Esophagus (tissue), 2 donors: ENCODE measurements around the gene SLC23A3. TPM values are rescaled to one million over a fixed set of nuclear protein-coding genes. Genes with fewer than 3 reads are reported as not detected.

Experiments used
- H3K27ac ChIP-seq, 2 donors: one replicate each; pipeline ENCODE4 v1.5.1; 2013; ENCODE audit warnings: low read depth in 2 of 2, mild to moderate bottlenecking in 2 of 2, inconsistent platforms in 1 of 2, low read length in 1 of 2, moderate library complexity in 1 of 2
- H3K27me3 ChIP-seq, 2 donors: one replicate each; pipeline ENCODE4 v1.6.1; 2013; ENCODE audit warnings: low read length in 2 of 2, control low read depth in 1 of 2, mild to moderate bottlenecking in 1 of 2; ENCODE audit not compliant: insufficient read depth in 2 of 2, control insufficient read depth in 1 of 2
- H3K36me3 ChIP-seq, 2 donors: one replicate each; pipeline ENCODE4 v1.6.1; 2013; ENCODE audit warnings: low read length in 1 of 2; ENCODE audit not compliant: control insufficient read depth in 2 of 2, insufficient read depth in 2 of 2
- H3K4me1 ChIP-seq, 2 donors: one replicate each; pipeline ENCODE4 v1.6.1; 2013; ENCODE audit warnings: low read length in 1 of 2; ENCODE audit not compliant: control insufficient read depth in 2 of 2, insufficient read depth in 2 of 2
- H3K4me3 ChIP-seq, 2 donors: one replicate each; pipeline ENCODE4 v1.5.1; 2013; ENCODE audit warnings: low read length in 2 of 2, mild to moderate bottlenecking in 2 of 2, low read depth in 1 of 2, moderate library complexity in 1 of 2
- H3K9me3 ChIP-seq, 2 donors: one replicate each; pipeline ENCODE4 v1.6.1; 2013; ENCODE audit warnings: mild to moderate bottlenecking in 2 of 2, low read depth in 1 of 2, low read length in 1 of 2, moderate library complexity in 1 of 2; ENCODE audit not compliant: control insufficient read depth in 2 of 2, insufficient read depth in 1 of 2
- WGBS, 2 donors: extraction: QIAGEN DNeasy Blood & Tissue Kit; methylation state at CpG; one replicate each; pipeline ENCODE4 v1.1.7; 2013; 5-methylcytosine and 5-hydroxymethylcytosine counted together
- polyA plus RNA-seq, 2 donors: library from polyadenylated mRNA; stranded (reverse); fragments of 200-250 nt; gene quantifications; one replicate each; pipeline ENCODE4 v1.2.3, GENCODE V29; 2013
- donor health status: healthy with polysubstance abuse.
- donor health status: Bipolar disorder and iron deficiency.

SLC23A3 gene
- polyA plus RNA-seq, 2 donors = 1.2 to 3.4 TPM

GRCh38 chr2:219118504-219118903 is 51.3 kb downstream of the SLC23A3 start:
- no peak overlapping the region for H3K27ac ChIP-seq
- H3K4me3 ChIP-seq = no peak overlapping the region
- H3K27me3 ChIP-seq = no peaks in the 10 kb centered on the region
- 76 to 82% methylated on average over 12 of the region's 12 CpGs for WGBS, 2 donors
- peaks cover 0 to 2% of the 10 kb centered on the region in 2 donors for H3K36me3 ChIP-seq
- H3K9me3 ChIP-seq = no peaks in the 10 kb centered on the region
- peaks cover 2% of the 10 kb centered on the region in 2 donors for H3K4me1 ChIP-seq

- no peaks in the 10 kb centered on the region for H3K27me3 ChIP-seq
- no peaks in the 10 kb centered on the region for H3K36me3 ChIP-seq
- H3K4me1 ChIP-seq = no peaks in the 10 kb centered on the region
- H3K9me3 ChIP-seq = no peaks in the 10 kb centered on the region
- H3K4me3 ChIP-seq = no peak overlapping the region
- WGBS, 2 donors = 63 to 67% methylated on average over 8 of the region's 8 CpGs
- no peak overlapping the region for H3K27ac ChIP-seq
Measured at GRCh38 chr2:219116776-219117646, 52.8 kb downstream of the SLC23A3 start.

DNA sequence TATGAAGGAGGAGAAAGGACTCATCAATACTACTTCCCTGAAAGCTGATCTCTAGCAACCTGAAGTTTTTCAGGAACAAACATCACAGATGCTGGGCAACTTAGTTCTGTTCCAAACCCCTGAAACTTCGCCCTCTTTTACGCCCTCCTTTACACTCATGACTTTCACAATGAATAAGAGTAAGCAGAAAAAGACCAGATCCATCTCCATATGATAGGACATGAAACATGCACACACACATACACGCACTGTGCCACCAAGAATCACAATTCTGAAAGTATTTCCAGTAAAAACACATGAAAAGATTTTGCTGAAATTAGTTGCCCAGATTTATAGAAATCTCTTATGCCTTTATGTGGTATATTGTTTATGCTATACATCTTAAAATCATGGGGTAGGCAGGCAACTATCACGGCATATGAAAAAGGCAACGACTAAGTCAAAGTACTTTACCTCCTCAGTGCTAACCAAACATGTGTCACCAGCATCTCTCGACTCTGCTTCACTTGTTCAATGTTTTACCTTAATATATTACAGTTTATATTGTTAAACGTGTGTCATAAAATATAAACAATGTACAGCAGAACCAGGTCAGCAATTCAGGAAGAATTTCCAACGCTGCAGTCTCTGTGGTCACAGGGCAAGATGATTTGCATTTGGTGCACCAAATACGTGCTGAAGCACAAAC is 57.0 kb downstream of the SLC23A3 start:
- WGBS, 2 donors = 76 to 77% methylated on average over 9 of the region's 9 CpGs
- no peak overlapping the region for H3K27ac ChIP-seq
- H3K4me1 ChIP-seq = peaks cover 0 to under 1% of the 10 kb centered on the region in 2 donors

GRCh38 chr2:219112062-219112406 is 57.8 kb downstream of the SLC23A3 start:
- H3K4me1 ChIP-seq = peaks cover 0 to 4% of the 10 kb centered on the region in 2 donors
- H3K27ac ChIP-seq = no peak overlapping the region
- H3K9me3 ChIP-seq = no peaks in the 10 kb centered on the region
- no peak overlapping the region for H3K4me3 ChIP-seq
- H3K36me3 ChIP-seq = no peaks in the 10 kb centered on the region
- H3K27me3 ChIP-seq = no peaks in the 10 kb centered on the region
- 92 to 96% methylated on average over 2 of the region's 2 CpGs for WGBS, 2 donors

More for the DNA sequence above, 57.0 kb downstream of the SLC23A3 start:
- Histone ChIP-seq H3K36me3 (no peaks in the 10 kb centered on the region), H3K27me3 (no peaks in the 10 kb centered on the region), H3K9me3 (no peaks in the 10 kb centered on the region), H3K4me3 (no peak overlapping the region)

Other genes with a start within 250 kb of the SLC23A3 start
- gene CDK5R2, start 210.4 kb downstream of the SLC23A3 start, polyA plus RNA-seq = not detected
- gene FEV, start 184.8 kb downstream of the SLC23A3 start, polyA plus RNA-seq = not detected
- under 1 TPM; 0.47 to 0.49 TPM for gene CRYBA2, start 176.6 kb downstream of the SLC23A3 start, polyA plus RNA-seq
- gene CFAP65, start 128.5 kb downstream of the SLC23A3 start, polyA plus RNA-seq = under 1 TPM in 1 of 2 donors, not detected in 1; 0.01 TPM
- under 1 TPM; 0.06 to 0.31 TPM for gene IHH, start 109.1 kb downstream of the SLC23A3 start, polyA plus RNA-seq
- gene NHEJ1, start 9.2 kb downstream of the SLC23A3 start, polyA plus RNA-seq = 1 to 10 TPM; 4.4 to 5.9 TPM
- gene CNPPD1, start 6.9 kb upstream of the SLC23A3 start, polyA plus RNA-seq = 10 to 100 TPM; 39.5 to 50.6 TPM
- 10 to 100 TPM; 28.4 to 38.6 TPM for gene RETREG2, start 8.2 kb upstream of the SLC23A3 start, polyA plus RNA-seq
- 10 to 100 TPM; 45.2 to 53.6 TPM for gene ZFAND2B, start 36.8 kb upstream of the SLC23A3 start, polyA plus RNA-seq
- gene ABCB6, start 48.9 kb upstream of the SLC23A3 start, polyA plus RNA-seq = 10 to 100 TPM; 24.5 to 45.2 TPM
- 10 to 100 TPM; 20.8 to 28.4 TPM for gene ATG9A, start 59.6 kb upstream of the SLC23A3 start, polyA plus RNA-seq
- 10 to 100 TPM; 20.4 to 40.7 TPM for gene ANKZF1, start 59.8 kb upstream of the SLC23A3 start, polyA plus RNA-seq
- 1 to 10 TPM; 1.6 to 1.9 TPM for gene GLB1L, start 75.4 kb upstream of the SLC23A3 start, polyA plus RNA-seq
- gene STK16, start 75.5 kb upstream of the SLC23A3 start, polyA plus RNA-seq = 10 to 100 TPM; 20.4 to 33.3 TPM
- under 1 TPM in 1 of 2 donors, not detected in 1; 0.02 TPM for gene TUBA4B, start 83.2 kb upstream of the SLC23A3 start, polyA plus RNA-seq
- gene TUBA4A, start 83.9 kb upstream of the SLC23A3 start, polyA plus RNA-seq = 100 to 1,000 TPM in 1 of 2 donors, 10 to 100 TPM in 1; 89.0 to 161 TPM
- gene DNAJB2, start 109.3 kb upstream of the SLC23A3 start, polyA plus RNA-seq = 10 to 100 TPM; 42.4 to 47.8 TPM
- under 1 TPM; 0.02 to 0.14 TPM for gene PTPRN, start 139.4 kb upstream of the SLC23A3 start, polyA plus RNA-seq
- gene RESP18, start 162.7 kb upstream of the SLC23A3 start, polyA plus RNA-seq = not detected
- 10 to 100 TPM; 46.2 to 49.6 TPM for gene DNPEP, start 217.9 kb upstream of the SLC23A3 start, polyA plus RNA-seq
- 100 to 1,000 TPM; 672 to 686 TPM for gene DES, start 248.3 kb upstream of the SLC23A3 start, polyA plus RNA-seq